GM18951 (cell line): ENCODE results near the gene DNAH7.

Experiments
- POLR2A ChIP-seq: IDR thresholded peaks from 4 replicates; pipeline ENCODE4 v1.6.1; 2011; ENCODE audit warnings: mild to moderate bottlenecking; ENCODE audit not compliant: insufficient read length, insufficient read depth; ENCODE audit errors: extremely low read depth
- in situ Hi-C: fragments of 300-500 bp; cut with MboI; formaldehyde crosslinking; loops from one replicate; pipeline ENCODE4 v1.12.0; 2022; ENCODE audit warnings: low sequenced_read_pairs, mixed read lengths, inconsistent platforms; ENCODE audit not compliant: unreplicated experiment

Gene DNAH7

GRCh38 chr2:195818106-195818505, 250.5 kb downstream of the DNAH7 start:
- in situ Hi-C loops, result no loop called here
- no peak for TF ChIP-seq POLR2A

GRCh38 chr2:195815083-195815482, 253.6 kb downstream of the DNAH7 start:
- no peak for TF ChIP-seq POLR2A
- in situ Hi-C loops, result no loop called here

GRCh38 chr2:195813421-195813820, 255.2 kb downstream of the DNAH7 start:
- TF ChIP-seq POLR2A, result no peak

GRCh38 chr2:195810340-195811098, 258.1 kb downstream of the DNAH7 start:
- no peak for TF ChIP-seq POLR2A
- in situ Hi-C loops, result no loop called here

More at GRCh38 chr2:195813421-195813820, 255.2 kb downstream of the DNAH7 start:
- in situ Hi-C loops, result no loop called here

GRCh38 chr2:195808189-195808588, 260.4 kb downstream of the DNAH7 start:
- in situ Hi-C loops, result no loop called here
- TF ChIP-seq POLR2A, result no peak

- TF ChIP-seq POLR2A, result no peak
- in situ Hi-C loops, result no loop called here
Observed at GRCh38 chr2:195805283-195805976, 263.2 kb downstream of the DNAH7 start.

- no peak for TF ChIP-seq POLR2A
- in situ Hi-C loops, result no loop called here
Observed at GRCh38 chr2:195795879-195796278, 272.8 kb downstream of the DNAH7 start.

GRCh38 chr2:195793881-195794280, 274.8 kb downstream of the DNAH7 start:
- no peak for TF ChIP-seq POLR2A
- in situ Hi-C loops, result no loop called here

GRCh38 chr2:195782156-195782555, 286.5 kb downstream of the DNAH7 start:
- in situ Hi-C loops, result no loop called here
- TF ChIP-seq POLR2A, result no peak

- no peak for TF ChIP-seq POLR2A
- in situ Hi-C loops, result no loop called here
Observed at GRCh38 chr2:195779491-195779890, 289.1 kb downstream of the DNAH7 start.

GRCh38 chr2:195769975-195770374, 298.7 kb downstream of the DNAH7 start:
- in situ Hi-C loops, result no loop called here
- TF ChIP-seq POLR2A, result no peak

- in situ Hi-C loops, result no loop called here
- no peak for TF ChIP-seq POLR2A
Observed at GRCh38 chr2:195768431-195768830, 300.2 kb downstream of the DNAH7 start.

- in situ Hi-C loops, result no loop called here
- no peak for TF ChIP-seq POLR2A
Observed at GRCh38 chr2:195766691-195767090, 301.9 kb downstream of the DNAH7 start.

- in situ Hi-C loops, result no loop called here
- TF ChIP-seq POLR2A, result no peak
Observed at GRCh38 chr2:195763866-195764265, 304.8 kb downstream of the DNAH7 start.
